Naive thymus-derived CD4-positive, alpha-beta T cell (primary cell): Measurements from ENCODE around the gene VPS25. TPM values are rescaled to one million over a fixed set of nuclear protein-coding genes. Genes with fewer than 3 reads are reported as not detected.

Source experiments
- ATAC-seq: fragments of 150-1000 bp; cut with Tn5 transposase; 2 replicates; pipeline ENCODE4 v1.10.0; 2021; ENCODE audit warnings: mild to moderate bottlenecking, moderate library complexity
- CTCF ChIA-PET: fragments of 350-600 bp; sonication (Branson Sonifier 250); formaldehyde crosslinking; loops from one replicate; lab custom pipeline; 2021; ENCODE audit warnings: antibody characterized with exemption; lab: Charles Lee
- POLR2A ChIA-PET: fragments of 350-600 bp; sonication (Branson Sonifier 250); formaldehyde crosslinking; loops from one replicate; lab custom pipeline; 2021; ENCODE audit warnings: antibody characterized with exemption, inconsistent platforms; lab: Charles Lee
- DNase-seq, 9 donors: peaks; one replicate each; pipeline versions ENCODE4 v3.0.0 to v3.0.0-alpha.2; 2020 to 2022; ENCODE audit warnings: mixed read lengths in 1 of 9
- H3K27ac ChIP-seq: one replicate; pipeline ENCODE4 v1.7.0; 2013; ENCODE audit warnings: mild to moderate bottlenecking, low read depth, low read length, moderate library complexity
- H3K27me3 ChIP-seq, 2 donors: one replicate each; pipeline ENCODE4 v1.7.0; 2013; ENCODE audit warnings: low read length in 2 of 2, mild to moderate bottlenecking in 2 of 2, moderate library complexity in 2 of 2; ENCODE audit not compliant: control insufficient read depth in 2 of 2, insufficient read depth in 2 of 2
- H3K36me3 ChIP-seq, 3 experiments: 1 replicate in 2 of 3; 2 replicates in 1 of 3; pipeline ENCODE4 v1.7.0; 2013; ENCODE audit warnings: low read length in 3 of 3, mild to moderate bottlenecking in 3 of 3, moderate library complexity in 1 of 3; ENCODE audit not compliant: insufficient read depth in 3 of 3, control insufficient read depth in 2 of 3
- H3K4me1 ChIP-seq, 2 donors: one replicate each; pipeline ENCODE4 v1.7.0; 2013; ENCODE audit warnings: low read length in 2 of 2, mild to moderate bottlenecking in 2 of 2, moderate library complexity in 1 of 2; ENCODE audit not compliant: control insufficient read depth in 2 of 2, insufficient read depth in 2 of 2
- H3K4me3 ChIP-seq: 2 replicates; pipeline ENCODE4 v1.7.0; 2013; ENCODE audit warnings: mild to moderate bottlenecking, low read length
- H3K9me3 ChIP-seq, 3 experiments: 1 replicate in 2 of 3; 2 replicates in 1 of 3; pipeline ENCODE4 v1.7.0; 2013; ENCODE audit warnings: low read length in 3 of 3; ENCODE audit not compliant: control insufficient read depth in 2 of 3
- H3K27ac Mint-ChIP-seq, 9 donors: one replicate each; pipeline ENCODE4 v1.8.0; 2020 to 2022; ENCODE audit warnings: mixed read lengths in 9 of 9, mild to moderate bottlenecking in 8 of 9, moderate library complexity in 5 of 9, inconsistent platforms in 2 of 9
- H3K27me3 Mint-ChIP-seq, 5 donors: one replicate each; pipeline ENCODE4 v1.8.0; 2021 to 2022; ENCODE audit warnings: mixed read lengths in 5 of 5, mild to moderate bottlenecking in 1 of 5
- H3K36me3 Mint-ChIP-seq, 5 donors: one replicate each; pipeline ENCODE4 v1.8.0; 2020 to 2022; ENCODE audit warnings: mixed read lengths in 5 of 5, mild to moderate bottlenecking in 3 of 5, inconsistent platforms in 1 of 5
- H3K4me1 Mint-ChIP-seq, 7 donors: one replicate each; pipeline ENCODE4 v1.8.0; 2020 to 2022; ENCODE audit warnings: mixed read lengths in 7 of 7, mild to moderate bottlenecking in 3 of 7, inconsistent platforms in 1 of 7
- H3K4me3 Mint-ChIP-seq, 10 donors: one replicate each; pipeline ENCODE4 v1.8.0; 2020 to 2022; ENCODE audit warnings: mild to moderate bottlenecking in 10 of 10, mixed read lengths in 10 of 10, moderate library complexity in 6 of 10, inconsistent platforms in 2 of 10
- H3K9me3 Mint-ChIP-seq, 11 donors: one replicate each; pipeline ENCODE4 v1.8.0; 2020 to 2022; ENCODE audit warnings: mixed read lengths in 11 of 11, mild to moderate bottlenecking in 4 of 11, inconsistent platforms in 1 of 11, moderate library complexity in 1 of 11
- intact Hi-C, 2 donors: fragments of 100-400 bp; cut with micrococcal nuclease; formaldehyde crosslinking; loops; one replicate each; pipeline ENCODE4 v1.15.1; 2023
- polyA plus RNA-seq, 2 donors: library from polyadenylated mRNA; unstranded; fragments of 300-500 nt; fragmentation: Illumina TruSeq; gene quantifications; one replicate each; pipeline ENCODE4 v1.2.3, GENCODE V29; 2021
- total RNA-seq, 6 experiments: library from RNA in 5 of 6; stranded (reverse) in 5 of 6; gene quantifications; 1 replicate in 5 of 6; 2 replicates in 1 of 6; pipeline ENCODE4 v1.2.3 and lab custom pipeline; 2021 to 2026

VPS25 gene
- total and polyA plus RNA-seq, 7 experiments from 2014 or later = 24.3 to 60.6 (median 39.6) TPM

GRCh38 chr17:42743595-42744282 lies 29.5 kb upstream of the VPS25 start:
- intact Hi-C loops = loop anchor here in 1 of 2 donors (2.0 kb wide), 2 partner anchors 19 to 65 kb away; no protein-coding TSS in a partner anchor
- peaks cover 0 to 9% (median 0%) of the 10 kb centered on the region in 3 experiments for H3K36me3 ChIP-seq
- ChIA-PET CTCF (interaction anchor here (1.0 kb wide), 1 partner anchor 20 kb away, joined by 4 read pairs; no protein-coding TSS in a partner anchor), POLR2A (interaction anchor here (0.8 to 1.0 kb wide), 2 partner anchors 8 to 17 kb away, joined by 3 read pairs; partner anchors contain the start of gene RAMP2)
- no peaks in the 10 kb centered on the region for H3K27me3 ChIP-seq
- no peaks in the 10 kb centered on the region for H3K9me3 ChIP-seq
- peaks cover 12 to 16% of the 10 kb centered on the region in 2 donors for H3K4me1 ChIP-seq
- H3K27ac ChIP-seq = peak overlapping the region; percentile 90
- Mint-ChIP-seq H3K36me3 (no peaks in the 10 kb centered on the region), H3K4me3 (peak overlapping the region; percentile 83 to 99 (median 94)), H3K9me3 (no peaks in the 10 kb centered on the region), H3K4me1 (peaks cover 15 to 34% (median 22%) of the 10 kb centered on the region in 7 donors), H3K27me3 (peaks cover 0 to 31% (median 5%) of the 10 kb centered on the region in 5 donors), H3K27ac (peak overlapping the region; percentile 86 to 97 (median 94))
- ATAC-seq = no peak
- peak overlapping the region; percentile 78 for H3K4me3 ChIP-seq
- DNase-seq = no peak

GRCh38 chr17:42744283-42744805 lies 28.9 kb upstream of the VPS25 start:
- peaks cover 15 to 34% (median 22%) of the 10 kb centered on the region in 7 donors for H3K4me1 Mint-ChIP-seq
- peak overlapping the region; percentile 78 for H3K4me3 ChIP-seq
- H3K27me3 ChIP-seq = no peaks in the 10 kb centered on the region

GRCh38 chr17:42744806-42745617 lies 28.2 kb upstream of the VPS25 start, which contains the start of gene EZH1:
TSS of gene EZH1 (minus strand) at chr17:42745040. CDS start at chr17:42728941, 16,099 bp downstream.
- Mint-ChIP-seq H3K27me3 (peaks cover 0 to 41% (median 11%) of the 10 kb centered on the region in 5 donors), H3K9me3 (no peaks in the 10 kb centered on the region), H3K27ac (peak within 1 kb of the TSS; percentile 86 to 97 (median 94)), H3K36me3 (no peaks in the 10 kb centered on the region), H3K4me3 (peak within 1 kb of the TSS; percentile 83 to 99 (median 94)), H3K4me1 (peaks cover 15 to 34% (median 22%) of the 10 kb centered on the region in 7 donors)
- H3K27ac ChIP-seq = peak within 1 kb of the TSS; percentile 90
- H3K4me3 ChIP-seq = peak within 1 kb of the TSS; percentile 78
- DNase-seq (peak; percentile 88 to 96 (median 94)), ATAC-seq (peak; percentile 97)
- H3K4me1 ChIP-seq = peaks cover 12 to 16% of the 10 kb centered on the region in 2 donors
- H3K36me3 ChIP-seq = peaks cover 0 to 9% (median 0%) of the 10 kb centered on the region in 3 experiments
- ChIA-PET POLR2A (interaction anchor here (0.6 kb wide), 1 partner anchor 15 kb away, joined by 7 read pairs; no protein-coding TSS in a partner anchor), CTCF (no interaction called here)
- intact Hi-C loops = loop anchor here in 1 of 2 donors (1.0 to 5.0 kb wide), 7 partner anchors 18 to 253 kb away; partner anchors contain the start of genes BECN1, PSMC3IP, RETREG3 and RPL27
- no peaks in the 10 kb centered on the region for H3K9me3 ChIP-seq
- H3K27me3 ChIP-seq = no peaks in the 10 kb centered on the region

More at GRCh38 chr17:42744283-42744805, 28.9 kb upstream of the VPS25 start:
- intact Hi-C loops = loop anchor here in 1 of 2 donors (2.0 kb wide), 2 partner anchors 18 to 66 kb away; no protein-coding TSS in a partner anchor
- ChIA-PET POLR2A (no interaction called here), CTCF (no interaction called here)
- DNase-seq (peak in 7 of 9 donors; percentile 28 to 79 (median 47)), ATAC-seq (peak; percentile 72)
- peaks cover 0 to 9% (median 0%) of the 10 kb centered on the region in 3 experiments for H3K36me3 ChIP-seq
- Mint-ChIP-seq H3K4me3 (peak overlapping the region; percentile 83 to 99 (median 94)), H3K36me3 (no peaks in the 10 kb centered on the region), H3K9me3 (no peaks in the 10 kb centered on the region), H3K27me3 (peaks cover 0 to 37% (median 11%) of the 10 kb centered on the region in 5 donors), H3K27ac (peak overlapping the region; percentile 86 to 97 (median 94))
- no peaks in the 10 kb centered on the region for H3K9me3 ChIP-seq
- H3K4me1 ChIP-seq = peaks cover 12 to 16% of the 10 kb centered on the region in 2 donors
- H3K27ac ChIP-seq = peak overlapping the region; percentile 90

GRCh38 chr17:42748202-42748907 lies 24.9 kb upstream of the VPS25 start:
- Histone ChIP-seq H3K4me1 (peaks cover 12 to 16% of the 10 kb centered on the region in 2 donors), H3K4me3 (no peak overlapping the region), H3K27me3 (peaks cover 0 to 3% of the 10 kb centered on the region in 2 donors), H3K36me3 (peaks cover 0 to 6% (median 0%) of the 10 kb centered on the region in 3 experiments), H3K27ac (no peak overlapping the region), H3K9me3 (no peaks in the 10 kb centered on the region)
- DNase-seq = no peak
- H3K4me3 Mint-ChIP-seq = no peak overlapping the region
- H3K4me1 Mint-ChIP-seq = peaks cover 14 to 20% (median 15%) of the 10 kb centered on the region in 7 donors
- intact Hi-C loops = loop anchor here in 1 of 2 donors (5.0 kb wide), 1 partner anchor 171 kb away; the partner anchor contains the start of gene PSMC3IP
- no peaks in the 10 kb centered on the region for H3K36me3 Mint-ChIP-seq
- POLR2A ChIA-PET = interaction anchor here (0.8 to 1.0 kb wide), 2 partner anchors 25 to 74 kb away, joined by 3 to 4 read pairs; partner anchors contain the start of gene VPS25
- H3K27me3 Mint-ChIP-seq = peaks cover 6 to 69% (median 11%) of the 10 kb centered on the region in 5 donors
- no peak for ATAC-seq
- H3K27ac Mint-ChIP-seq = no peak overlapping the region
- H3K9me3 Mint-ChIP-seq = peaks cover 0 to 1% (median 0%) of the 10 kb centered on the region in 11 donors
- CTCF ChIA-PET = no interaction called here

- CTCF ChIA-PET = interaction anchor here (1.1 kb wide), 1 partner anchor 15 kb away, joined by 3 read pairs; no protein-coding TSS in a partner anchor
- ATAC-seq (no peak), DNase-seq (no peak)
- H3K4me1 ChIP-seq = peaks cover 7 to 8% of the 10 kb centered on the region in 2 donors
- Mint-ChIP-seq H3K9me3 (peaks cover 0 to 1% (median 0%) of the 10 kb centered on the region in 11 donors), H3K27me3 (peaks cover 6 to 75% (median 11%) of the 10 kb centered on the region in 5 donors), H3K4me1 (peaks cover 7 to 12% (median 8%) of the 10 kb centered on the region in 7 donors), H3K36me3 (no peaks in the 10 kb centered on the region), H3K4me3 (no peak overlapping the region), H3K27ac (no peak overlapping the region)
- peaks cover 0 to 3% of the 10 kb centered on the region in 2 donors for H3K27me3 ChIP-seq
- intact Hi-C loops = loop anchor here in 1 of 2 donors (5.0 kb wide), 1 partner anchor 172 kb away; the partner anchor contains the start of gene PSMC3IP
- POLR2A ChIA-PET = interaction anchor here (0.8 to 1.0 kb wide), 2 partner anchors 24 to 74 kb away, joined by 3 to 4 read pairs; partner anchors contain the start of gene VPS25
- H3K27ac ChIP-seq = no peak overlapping the region
- H3K36me3 ChIP-seq = peaks cover 0 to 6% (median 0%) of the 10 kb centered on the region in 3 experiments
- no peak overlapping the region for H3K4me3 ChIP-seq
- H3K9me3 ChIP-seq = no peaks in the 10 kb centered on the region
Observed at GRCh38 chr17:42748908-42749798, 24.1 kb upstream of the VPS25 start.
